ENCODE results near the gene OR7G2.
A peak's percentile ranks its signal among the peaks of the same experiment; 100 is the strongest.

OR7G2 gene

DNA sequence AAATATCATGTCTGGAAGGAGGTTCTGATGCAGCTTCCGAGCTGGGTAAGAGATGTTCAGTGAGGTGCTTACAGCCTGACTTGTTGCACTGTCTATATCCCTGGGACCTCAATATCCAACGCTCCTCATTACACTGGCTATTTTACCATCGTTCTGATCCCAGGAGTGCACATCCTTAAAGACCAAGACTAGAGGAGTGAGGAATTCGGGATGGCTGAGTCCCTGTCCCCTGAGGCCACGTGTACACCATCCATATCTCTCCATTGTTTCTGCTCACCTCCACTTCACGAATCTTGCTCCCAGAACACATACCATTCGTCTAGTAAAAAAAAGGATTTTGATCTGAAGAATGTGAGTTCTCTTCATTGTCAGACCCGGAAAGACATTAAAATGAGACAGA is at the start of gene OR7G2:
TSS of gene OR7G2 (minus strand) at position 101 of the 400 bp plus-strand sequence. CDS start 4,232 bp downstream, outside the sequence.
- DNase-seq: no peak

DNA sequence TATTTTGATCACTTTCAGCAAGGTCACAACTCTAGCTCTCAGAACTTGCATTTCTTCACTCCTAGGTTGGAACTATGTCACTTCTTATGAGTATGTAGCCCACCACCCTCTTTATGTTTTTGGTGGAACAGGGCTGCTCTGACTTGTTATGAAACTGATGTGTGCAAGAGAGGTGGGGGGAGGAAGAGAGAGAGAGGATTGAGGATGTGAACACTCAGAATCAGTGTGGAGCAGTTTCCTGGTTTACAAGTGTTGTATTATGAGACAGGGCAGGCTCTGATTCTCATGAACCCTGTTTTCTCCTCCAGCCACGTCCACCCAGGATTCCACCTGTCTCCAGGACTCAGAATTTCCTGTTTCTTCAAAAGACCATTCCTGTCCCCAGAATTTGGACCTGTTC is 49.0 kb upstream of the OR7G2 start:
- no peak for DNase-seq

DNA sequence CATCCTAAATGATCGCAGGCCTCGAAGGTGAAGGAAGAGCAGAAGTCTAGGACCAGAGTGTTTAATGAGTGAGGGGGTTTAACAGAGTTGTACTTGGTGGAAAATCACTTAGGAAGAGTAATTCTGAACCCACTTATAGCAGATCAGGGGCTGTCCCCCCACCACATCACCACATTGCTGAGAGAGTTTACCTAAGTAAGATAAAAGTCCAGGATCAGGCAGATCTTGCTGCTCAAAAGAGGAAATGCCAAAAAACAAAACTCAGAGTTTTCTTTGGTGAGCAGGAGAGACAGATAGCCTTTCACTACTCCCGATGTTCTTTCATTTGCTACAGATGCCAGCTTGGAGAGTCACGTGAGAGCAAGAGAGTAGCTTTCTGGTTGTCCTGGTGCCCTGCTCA is 48.3 kb upstream of the OR7G2 start:
- no peak for DNase-seq

DNA sequence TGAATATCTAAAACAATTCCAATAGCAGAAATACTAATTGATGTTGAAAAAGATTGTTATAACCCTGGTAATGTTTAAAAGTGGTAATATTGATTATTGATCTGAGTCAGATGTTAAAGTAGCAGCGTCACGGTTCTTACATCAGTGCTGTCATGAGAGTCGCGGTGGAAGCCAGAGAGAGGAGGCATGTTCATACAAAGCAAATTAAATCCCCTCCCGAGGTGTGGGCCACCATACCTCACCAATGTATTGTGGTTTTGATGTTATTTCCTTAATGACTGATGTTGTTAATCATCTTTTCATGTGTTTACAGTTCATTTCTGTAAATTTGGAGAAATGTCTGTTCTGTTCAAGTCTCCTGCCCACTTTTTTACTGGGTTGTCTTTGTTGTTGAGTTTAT is 44.1 kb upstream of the OR7G2 start:
- DNase-seq: no peak

DNA sequence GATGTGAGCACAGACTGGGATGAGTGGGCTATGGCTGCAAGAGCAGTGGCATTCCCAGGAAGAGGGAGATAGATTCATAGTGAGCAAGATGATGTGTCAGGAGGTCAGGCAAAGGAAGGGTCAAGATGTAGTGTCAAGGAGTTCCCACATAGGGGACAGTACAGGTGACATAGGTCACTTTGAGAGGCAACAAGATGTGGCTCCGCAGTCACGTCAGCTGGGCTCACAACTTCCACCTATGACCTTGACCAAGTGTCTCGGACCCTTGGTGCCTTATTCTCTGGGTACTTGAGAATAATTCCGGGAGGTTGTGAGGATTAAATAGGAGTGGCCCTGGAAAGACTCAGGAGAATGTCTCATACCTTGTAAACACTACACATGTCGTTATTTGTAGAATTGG is 43.4 kb upstream of the OR7G2 start:
- no peak for DNase-seq

DNA sequence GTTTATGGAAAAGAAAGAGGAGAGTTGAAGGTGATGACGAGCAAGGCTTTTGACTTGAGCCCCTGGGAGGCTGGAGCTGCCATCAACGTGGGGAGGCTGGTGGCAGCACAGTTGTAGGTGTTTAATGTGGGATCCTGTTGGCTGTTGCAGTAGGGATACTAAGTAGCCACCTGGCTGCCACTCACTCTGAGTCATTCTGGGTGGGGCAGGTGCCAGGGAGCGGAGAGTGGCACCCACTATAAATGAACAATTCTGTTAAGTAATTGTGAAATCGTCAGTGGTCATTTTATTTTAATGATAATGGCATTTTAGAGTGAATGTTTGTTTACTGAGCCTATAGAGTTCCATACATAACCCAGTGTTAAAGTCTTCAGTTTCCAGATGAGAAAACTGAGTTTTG is 42.7 kb upstream of the OR7G2 start:
- no peak for DNase-seq

DNA sequence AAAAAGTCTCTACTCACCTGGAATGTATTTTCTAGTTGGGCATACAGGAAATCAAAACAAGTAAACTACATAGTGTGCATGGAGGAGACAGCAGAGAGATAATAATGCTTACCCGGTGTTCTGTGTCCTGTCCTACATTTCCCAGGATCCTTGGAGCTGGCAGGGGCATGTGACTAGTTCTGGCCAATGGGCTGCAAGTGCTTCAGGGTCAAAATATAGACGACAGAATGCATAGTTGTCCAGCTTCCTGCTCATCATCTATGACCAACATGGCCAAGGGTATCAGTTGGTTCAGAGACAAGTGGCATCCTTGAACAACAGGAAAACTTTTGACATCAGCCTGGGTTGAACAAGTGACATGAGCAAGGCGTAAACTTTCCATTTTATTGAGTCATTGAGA is 41.4 kb upstream of the OR7G2 start:
- no peak for DNase-seq

DNA sequence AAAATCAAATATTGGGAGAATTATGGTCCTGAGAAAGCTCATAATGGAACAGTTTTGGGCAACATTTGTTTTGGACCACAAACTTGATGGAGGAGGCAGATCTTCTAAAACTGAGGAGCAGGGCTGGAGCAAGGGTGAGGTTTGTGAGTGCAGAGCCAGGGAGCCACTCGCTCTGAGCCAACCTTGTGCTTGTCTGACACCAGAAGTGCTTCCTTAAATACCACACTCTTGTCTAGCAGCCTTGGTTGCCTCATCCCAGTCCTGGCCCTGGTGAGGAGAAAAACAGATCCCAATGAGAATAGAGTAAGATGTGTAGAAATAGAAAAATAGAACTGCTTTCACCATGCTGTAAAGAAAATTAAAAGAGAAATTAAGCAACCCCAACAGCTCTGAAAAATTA is 39.6 kb upstream of the OR7G2 start:
- no peak for DNase-seq

DNA sequence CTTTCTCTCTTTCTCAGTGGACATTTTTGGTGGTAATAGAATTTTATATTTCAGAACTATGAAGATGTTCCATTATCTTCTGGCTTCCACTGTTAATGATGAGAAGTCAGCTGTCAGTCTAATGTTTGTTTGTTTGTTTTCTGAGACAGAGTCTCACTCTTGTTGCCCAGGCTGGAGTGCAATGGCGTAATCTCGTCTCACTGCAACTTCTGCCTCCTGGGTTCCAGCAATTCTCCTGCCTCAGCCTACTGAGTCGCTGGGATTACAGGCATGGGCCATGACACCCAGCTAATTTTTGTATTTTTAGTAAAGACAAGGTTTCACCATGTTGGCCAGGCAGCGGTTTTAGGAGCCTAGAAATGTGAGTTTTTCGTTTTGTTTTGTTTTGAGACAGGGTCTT is 37.6 kb upstream of the OR7G2 start:
- DNase-seq: no peak

DNA sequence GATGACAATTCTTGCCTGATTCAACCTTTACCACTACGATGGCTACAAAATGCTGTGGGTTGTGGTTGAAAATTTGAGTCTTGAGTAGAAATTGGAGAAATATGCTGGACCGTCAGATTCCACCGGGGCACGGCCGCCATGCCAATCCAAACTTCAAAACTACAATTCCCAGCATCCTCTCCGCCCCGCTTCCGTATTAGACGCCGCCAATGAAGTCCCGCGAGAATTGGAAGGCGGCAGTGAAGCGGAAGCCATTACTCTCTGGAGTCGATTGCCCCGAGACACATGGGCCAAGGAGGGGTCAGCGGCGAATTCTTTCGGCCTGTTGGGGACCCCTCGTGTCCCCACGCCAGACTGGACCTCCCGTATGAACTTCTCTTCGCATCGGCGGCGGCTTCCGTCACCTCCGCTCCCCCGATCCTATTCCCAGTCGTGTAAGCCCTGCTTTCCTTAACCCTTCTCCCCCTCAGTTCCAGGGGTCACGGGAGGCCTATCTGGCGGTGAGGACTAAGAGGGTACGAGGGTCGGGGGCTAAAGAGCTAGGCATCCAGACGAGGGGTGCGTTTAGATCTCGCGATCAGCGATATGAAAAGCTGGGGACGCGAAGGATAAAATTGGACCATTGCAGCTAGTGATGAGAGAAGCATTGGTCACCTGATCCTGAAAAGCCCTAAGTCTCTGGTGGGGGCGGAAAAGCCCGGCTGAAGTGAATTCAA is 33.0 kb upstream of the OR7G2 start, which contains the start of gene ZNF317:
TSS of gene ZNF317 (plus strand) at position 239 of the 716 bp plus-strand sequence. CDS start 15,620 bp downstream, outside the sequence.
- peak; percentile 75 for DNase-seq

DNA sequence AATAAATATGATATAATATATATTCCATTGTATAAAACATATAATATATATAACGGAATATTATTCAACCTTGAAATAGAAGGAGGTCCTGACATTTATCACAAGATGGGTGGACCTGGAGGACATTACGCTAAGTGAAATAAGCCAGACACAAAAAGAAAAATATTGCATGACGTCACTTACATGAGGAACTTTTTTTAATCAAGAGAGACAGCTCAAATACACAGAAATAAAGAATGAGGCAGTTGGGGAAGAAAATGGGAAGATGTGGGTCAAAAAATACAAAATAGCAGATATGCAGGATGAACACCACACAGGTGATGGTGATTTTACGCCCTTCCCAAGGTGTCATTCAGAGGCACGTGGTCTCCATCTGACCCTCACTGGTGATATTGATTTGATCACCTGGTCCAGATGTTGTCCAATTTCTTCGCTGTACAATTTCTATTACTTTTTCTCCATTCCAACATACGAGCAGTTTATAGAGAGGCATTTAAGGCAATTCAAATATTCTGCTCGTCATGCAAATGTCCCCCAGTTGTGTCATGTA is 32.4 kb upstream of the OR7G2 start:
- DNase-seq: no peak

DNA sequence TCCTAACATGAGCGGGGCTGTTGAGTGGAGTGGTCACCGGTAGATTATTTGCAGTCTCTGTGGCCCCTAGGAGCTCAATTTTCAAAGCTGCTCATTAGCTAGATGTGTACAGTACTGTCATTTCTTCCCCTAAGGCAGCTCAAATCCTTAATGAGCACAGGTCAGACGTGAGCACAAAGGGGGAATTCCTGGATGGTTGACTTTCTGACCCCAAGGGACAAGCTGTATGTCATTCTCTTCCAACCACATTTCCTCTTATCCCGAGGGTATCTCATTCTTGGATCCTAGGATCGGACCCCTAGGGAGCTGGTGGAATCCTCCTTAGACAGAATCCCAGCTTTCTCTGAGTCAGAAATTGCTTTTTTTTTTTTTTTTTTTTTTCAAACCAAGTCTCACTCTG is 25.1 kb upstream of the OR7G2 start:
- no peak for DNase-seq

DNA sequence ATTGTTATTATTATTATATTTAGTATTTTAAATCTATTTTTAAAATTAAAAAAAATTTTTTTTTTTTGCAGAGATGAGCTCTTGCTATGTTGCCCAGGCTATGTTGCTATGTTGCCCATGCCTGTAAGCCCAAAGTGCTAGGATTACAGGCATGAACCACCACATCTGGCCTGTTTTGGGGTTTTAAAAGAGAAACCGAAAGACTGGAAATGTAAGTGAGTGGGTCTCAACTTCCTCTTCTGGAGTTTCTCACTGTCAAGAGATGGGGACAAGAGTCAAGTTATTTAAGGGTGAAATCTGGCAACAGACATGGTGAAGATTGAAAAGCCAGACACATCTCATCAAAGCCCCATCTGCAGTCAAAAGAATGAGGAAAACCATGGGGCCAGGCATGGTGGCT is 23.7 kb upstream of the OR7G2 start:
- DNase-seq: no peak

DNA sequence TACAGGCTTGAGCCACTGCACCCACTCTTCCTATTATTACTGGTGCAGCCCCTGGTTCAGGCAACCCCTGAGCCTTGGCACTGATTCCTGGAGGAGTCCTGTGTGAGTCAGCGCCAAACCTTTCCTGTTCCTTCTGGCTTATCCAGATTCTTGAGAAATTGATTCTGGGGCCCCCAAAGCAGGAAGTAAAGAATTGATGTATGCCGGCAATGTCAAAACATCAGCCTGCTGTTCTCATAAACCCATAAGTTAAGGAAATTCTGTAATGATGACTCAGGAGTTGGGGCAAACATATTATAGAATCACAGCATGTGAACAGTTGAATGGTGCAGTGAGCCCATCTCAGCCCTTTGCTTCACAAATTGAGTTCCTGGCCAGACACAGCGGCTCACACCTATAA is 20.9 kb upstream of the OR7G2 start:
- no peak for DNase-seq

DNA sequence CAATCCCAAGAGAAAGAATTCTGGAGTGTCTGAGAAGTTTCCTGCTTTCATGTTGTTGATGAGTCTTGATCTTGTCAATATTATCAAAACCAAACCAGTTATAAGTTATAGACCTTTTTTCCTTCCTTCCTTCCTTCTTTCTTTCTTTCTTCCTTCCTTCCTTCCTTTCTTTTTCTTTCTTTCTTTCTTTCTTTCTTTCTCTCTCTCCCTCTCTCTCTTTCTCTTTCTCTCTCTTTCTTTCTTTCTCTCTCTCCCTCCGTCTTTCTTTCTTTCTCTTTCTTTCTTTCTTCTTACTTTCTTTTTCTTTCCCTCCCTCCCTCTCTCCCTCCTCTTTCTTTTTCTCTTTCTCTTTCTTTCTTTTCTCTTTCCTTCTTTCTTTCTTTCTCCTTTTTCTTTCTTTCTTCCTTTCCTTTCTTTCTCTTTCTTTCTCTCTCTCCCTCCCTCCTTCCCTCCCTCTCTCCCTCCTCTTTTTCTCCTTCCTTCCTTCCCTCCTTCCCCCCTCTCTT is 19.7 kb upstream of the OR7G2 start, which contains the start of gene OR7G3:
TSS of gene OR7G3 (minus strand) at position 51 of the 506 bp plus-strand sequence. CDS start at position 51, 0 bp downstream.
- DNase-seq: no peak

DNA sequence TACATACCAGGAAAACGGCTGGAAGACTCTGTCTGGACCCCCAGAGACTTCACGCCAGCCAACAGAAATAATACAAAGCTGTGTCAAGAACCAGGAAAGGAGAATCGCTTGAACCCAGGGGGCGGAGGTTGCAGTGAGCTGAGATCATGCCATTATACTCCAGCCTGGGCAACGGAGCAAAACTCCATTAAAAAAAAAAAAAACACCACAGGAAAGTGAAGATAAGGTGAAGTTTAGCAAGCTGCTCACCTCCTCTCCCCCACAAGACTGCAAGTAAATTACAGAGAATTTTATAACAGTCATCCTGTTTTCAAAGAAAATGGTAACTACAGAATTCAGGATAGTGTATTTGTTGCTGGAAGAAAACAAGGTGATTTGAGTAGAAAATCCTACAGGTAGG is 9.3 kb upstream of the OR7G2 start:
- no peak for DNase-seq

DNA sequence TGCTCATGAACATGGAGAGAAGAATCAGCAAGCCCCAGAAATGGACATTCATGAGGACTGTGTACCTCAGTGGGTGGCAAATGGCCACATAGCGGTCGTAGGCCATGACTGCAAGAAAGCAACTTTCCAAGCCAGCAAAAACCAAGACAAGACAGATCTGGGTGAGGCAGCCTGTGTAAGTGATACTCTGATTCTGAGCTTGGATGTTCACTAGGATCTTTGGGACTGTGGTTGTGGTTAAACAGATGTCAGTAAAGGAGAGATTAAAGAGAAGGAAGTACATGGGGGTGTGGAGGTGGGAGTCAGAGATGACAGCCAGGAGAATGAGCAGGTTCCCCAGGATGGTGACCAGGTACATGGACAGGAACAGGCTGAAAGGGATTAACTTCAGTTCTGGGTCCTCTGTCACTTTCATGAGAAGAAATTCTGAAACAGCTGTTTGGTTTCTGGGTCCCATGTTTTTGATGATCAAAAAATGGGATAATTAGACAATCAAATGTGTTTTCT is 8.1 kb upstream of the OR7G2 start, which contains the start of gene OR7G1:
TSS of gene OR7G1 (minus strand) at position 457 of the 507 bp plus-strand sequence. CDS start at position 457, 0 bp downstream.
- DNase-seq: no peak

DNA sequence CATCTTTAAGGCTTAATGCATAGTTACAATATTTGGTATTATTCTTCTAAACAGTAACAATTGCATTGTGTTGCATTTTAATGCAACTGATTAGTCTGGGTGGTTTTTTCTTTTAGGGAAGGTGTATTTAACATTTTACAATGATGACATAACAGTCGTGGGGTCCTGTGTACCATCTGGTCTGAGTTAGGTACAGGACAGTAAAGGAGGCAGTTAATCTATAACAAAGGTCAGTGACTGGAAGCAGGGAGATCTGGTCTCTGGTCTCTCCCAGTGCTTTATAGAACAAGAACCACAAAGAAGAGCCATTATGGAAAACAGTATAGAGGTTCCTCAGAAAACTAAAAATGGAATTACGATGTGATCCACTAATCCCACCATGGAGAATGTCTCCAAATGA is 2.7 kb upstream of the OR7G2 start:
- no peak for DNase-seq

DNA sequence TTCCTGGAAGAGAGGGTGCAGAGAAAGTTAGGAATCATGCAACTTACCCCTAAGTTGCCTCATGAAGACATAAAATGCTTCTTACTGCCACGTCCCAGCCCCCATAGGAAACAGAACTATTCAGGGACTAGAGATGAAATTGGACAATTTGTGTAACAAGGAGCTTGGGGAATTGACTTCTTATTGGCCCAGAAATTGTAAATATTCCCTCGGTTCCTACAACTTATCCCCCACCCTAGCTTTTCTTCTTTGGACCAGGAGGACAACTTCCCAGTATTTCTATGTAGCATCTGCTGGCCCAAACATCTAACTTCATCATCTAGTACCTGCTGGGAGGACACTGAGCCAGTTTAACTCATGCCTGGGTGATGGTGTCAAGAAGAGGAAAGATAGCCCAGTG is 20.5 kb downstream of the OR7G2 start, which contains the start of gene OR1M1:
TSS of gene OR1M1 (plus strand) at position 301 of the 400 bp plus-strand sequence. CDS start 6,184 bp downstream, outside the sequence.
- no peak for DNase-seq

DNA sequence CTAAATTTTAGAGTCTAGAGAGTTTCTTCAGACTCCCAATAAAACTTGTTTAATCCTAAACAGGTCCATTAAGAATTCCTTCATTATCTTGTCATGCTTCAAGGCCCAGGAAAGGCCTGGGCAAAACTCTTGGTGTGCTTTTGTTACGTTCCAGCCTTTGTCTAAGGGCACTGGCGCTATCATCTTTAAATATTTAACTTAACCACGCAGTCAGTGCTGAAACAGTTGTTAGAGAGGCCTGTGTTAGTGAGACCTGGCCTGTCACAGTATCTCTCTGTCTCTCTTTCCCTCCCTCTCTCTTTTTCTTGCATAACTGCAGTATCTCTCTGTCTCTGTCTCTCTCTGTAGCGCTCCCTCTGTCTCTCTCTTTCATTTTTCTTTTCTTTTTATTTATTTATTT is 28.6 kb downstream of the OR7G2 start:
- no peak for DNase-seq

DNA sequence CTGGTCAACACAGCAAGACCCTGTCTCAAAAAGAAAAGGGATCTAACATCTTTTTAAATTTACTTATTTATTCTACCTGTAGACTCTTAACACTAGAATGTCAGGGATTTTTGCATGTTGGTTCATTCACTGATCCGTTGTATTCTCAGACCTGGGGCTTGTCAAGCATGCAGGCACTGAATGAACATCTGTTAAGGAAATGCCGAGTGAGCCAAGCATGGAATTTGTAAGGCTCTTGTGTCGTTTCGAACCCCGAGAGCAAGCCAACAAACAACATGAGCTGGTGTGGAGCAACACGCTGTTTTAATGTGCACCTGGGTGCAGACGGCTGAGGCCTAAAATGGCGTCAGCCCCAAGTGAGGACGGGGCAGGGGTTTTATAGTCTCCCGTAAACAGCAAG is 30.4 kb downstream of the OR7G2 start:
- no peak for DNase-seq

DNA sequence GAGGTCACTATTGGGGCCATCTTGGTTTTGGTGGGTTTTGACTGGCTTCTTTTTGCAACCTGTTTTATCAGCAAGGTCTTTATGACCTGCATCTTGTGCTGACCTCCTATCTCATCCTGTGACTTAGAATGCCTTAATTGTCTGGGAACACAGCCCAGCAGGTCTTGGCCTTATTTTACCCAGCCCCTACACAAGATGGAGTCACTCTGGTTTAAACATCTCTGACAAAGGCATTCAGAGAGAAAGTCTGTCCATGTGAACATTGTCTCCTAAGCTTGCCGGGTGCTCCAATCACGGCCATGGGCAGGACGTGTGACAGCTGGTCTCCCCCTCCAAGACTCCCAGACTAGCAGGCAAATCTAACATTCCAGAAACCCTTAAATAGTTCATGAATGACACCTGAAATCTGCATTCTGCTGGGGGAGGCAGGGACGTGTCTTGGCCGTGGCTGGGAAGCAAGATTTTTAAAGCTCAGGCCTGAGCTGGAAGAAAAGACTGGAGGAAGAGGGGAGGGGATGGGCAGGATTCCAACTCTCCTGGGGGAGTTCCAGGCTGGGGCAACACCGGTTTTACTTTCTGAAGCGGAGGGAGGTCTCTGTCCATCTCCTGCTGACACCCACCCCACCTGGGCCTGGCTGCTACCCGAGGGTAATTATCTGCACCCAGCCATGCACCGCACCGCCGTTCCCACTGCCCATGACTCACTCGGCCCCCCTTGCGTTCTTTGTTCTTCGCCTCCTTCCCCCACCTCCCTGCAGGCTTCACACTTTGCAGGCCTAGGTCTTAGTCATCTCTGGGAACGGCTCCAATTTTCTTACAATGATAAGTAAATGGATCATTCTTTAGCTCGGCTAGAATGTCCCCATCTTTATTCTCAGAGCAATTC is 32.0 kb downstream of the OR7G2 start:
- DNase-seq: no peak

DNA sequence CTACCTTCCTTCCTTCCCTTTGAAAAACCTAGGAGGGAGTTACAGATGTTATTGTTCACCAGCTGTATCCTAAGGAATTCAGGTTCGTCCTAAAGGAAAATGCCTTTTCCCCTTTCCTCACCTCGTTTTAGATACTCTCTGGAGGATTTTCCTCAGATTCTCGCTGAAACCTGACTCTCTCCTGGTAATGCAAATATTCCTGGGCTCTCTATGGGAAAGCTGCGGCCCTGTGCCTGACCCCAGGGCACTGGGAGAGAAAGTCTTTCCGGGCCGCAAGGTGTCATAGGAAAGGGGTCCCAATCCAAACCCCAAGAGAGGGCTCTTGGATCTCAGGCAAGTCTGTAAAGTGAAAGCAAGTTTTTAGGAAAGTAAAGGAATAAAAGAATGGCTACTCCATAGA is 33.5 kb downstream of the OR7G2 start:
- no peak for DNase-seq

All from NCI-H1436 treated with DMSO at 0.1 percent for 48 hours (cell line).